PC-9 (cell line): ENCODE results near the gene FEV. TPM values are rescaled to one million over a fixed set of nuclear protein-coding genes. Genes with fewer than 3 reads are reported as not detected.

Experiments used
- BruUV-seq: library from RNA; stranded (reverse); fragments of 400-500 nt; replicated peaks from 2 replicates; lab custom pipeline; 2021; lab: Mats Ljungman, UMichigan
- CTCF ChIA-PET: fragments of 300-600 bp; sonication (Branson Sonifier 250); formaldehyde crosslinking; loops from one replicate; lab custom pipeline; 2022; ENCODE audit warnings: antibody characterized with exemption; lab: Charles Lee
- POLR2A ChIA-PET: fragments of 300-600 bp; sonication (Branson Sonifier 250); formaldehyde crosslinking; loops from one replicate; lab custom pipeline; 2022; ENCODE audit warnings: antibody characterized with exemption; ENCODE audit not compliant: unreplicated experiment; lab: Charles Lee
- DNase-seq, 2 experiments: peaks; one replicate each; pipeline versions ENCODE4 v3.0.0 to v3.0.0-alpha.2; 2015 to 2022; ENCODE audit warnings: mixed read lengths in 1 of 2
- H2AFZ ChIP-seq: fragments of 200-600 bp; sonication (generic); 2 replicates; pipeline ENCODE4 v1.8.1; 2017; ENCODE audit warnings: antibody characterized with exemption
- H3F3A ChIP-seq: fragments of 200-600 bp; sonication (generic); 2 replicates; pipeline ENCODE4 v1.8.1; 2017; ENCODE audit warnings: antibody characterized with exemption, mild to moderate bottlenecking, low read depth; ENCODE audit not compliant: insufficient read depth
- H3K27ac ChIP-seq: fragments of 200-600 bp; sonication (generic); 2 replicates; pipeline ENCODE4 v1.6.1; 2016; ENCODE audit warnings: mixed run types
- H3K27me3 ChIP-seq: fragments of 200-600 bp; sonication (generic); 2 replicates; pipeline ENCODE4 v1.6.1; 2016; ENCODE audit warnings: low read depth, mixed run types; ENCODE audit not compliant: insufficient read depth
- H3K36me3 ChIP-seq: fragments of 200-600 bp; sonication (generic); 2 replicates; pipeline ENCODE4 v1.6.1; 2016; ENCODE audit warnings: low read depth, mixed run types
- H3K4me1 ChIP-seq: fragments of 200-600 bp; sonication (generic); replicated peaks from 2 replicates; pipeline ENCODE4 v1.6.1; 2016; ENCODE audit warnings: mixed run types; ENCODE audit not compliant: insufficient read depth
- H3K4me2 ChIP-seq: fragments of 200-600 bp; sonication (generic); 2 replicates; pipeline ENCODE4 v1.6.1; 2017; ENCODE audit warnings: mixed run types
- H3K4me3 ChIP-seq: fragments of 200-600 bp; sonication (generic); 2 replicates; pipeline ENCODE4 v1.6.1; 2016; ENCODE audit warnings: mixed run types
- H3K79me2 ChIP-seq: fragments of 200-600 bp; sonication (generic); 2 replicates; pipeline ENCODE4 v1.6.1; 2017; ENCODE audit warnings: low read depth, mixed run types
- H3K9me2 ChIP-seq: fragments of 200-600 bp; sonication (generic); 2 replicates; pipeline ENCODE4 v1.8.1; 2017; ENCODE audit warnings: mild to moderate bottlenecking; ENCODE audit not compliant: insufficient read depth
- H3K9me3 ChIP-seq: fragments of 200-600 bp; sonication (generic); 2 replicates; pipeline ENCODE4 v1.8.1; 2016; ENCODE audit warnings: low read depth; ENCODE audit not compliant: insufficient read depth
- H4K20me1 ChIP-seq: fragments of 200-600 bp; sonication (generic); 2 replicates; pipeline ENCODE4 v1.8.1; 2017; ENCODE audit not compliant: insufficient read depth
- EZH2 ChIP-seq: fragments of 200-600 bp; sonication (generic); IDR thresholded peaks from 2 replicates; pipeline ENCODE4 v1.8.0; 2017; ENCODE audit warnings: antibody characterized with exemption, low read depth
- intact Hi-C: fragments of 100-400 bp; cut with micrococcal nuclease; formaldehyde crosslinking; loops from one replicate; pipeline ENCODE4 v1.10.0; 2022; ENCODE audit not compliant: unreplicated experiment
- total RNA-seq: library from RNA; stranded (reverse); gene quantifications from 2 replicates; pipeline ENCODE4 v1.2.3, GENCODE V29; 2021
- TF ChIP-seq, protein P1 (sequence below): fragments of 200-600 bp; sonication (generic); conservative IDR thresholded peaks from 2 replicates; pipeline ENCODE4 v1.6.1; 2017; ENCODE audit warnings: mixed run types, antibody characterized with exemption, mild to moderate bottlenecking, moderate library complexity

FEV gene
- total RNA-seq, 1 experiment from 2014 or later: not detected

- H3K4me1 ChIP-seq: peaks cover 17% of the 10 kb centered on the region
- ChIA-PET POLR2A (no interaction called here), CTCF (interaction anchor here (0.6 to 0.9 kb wide), 2 partner anchors 83 to 483 kb away, joined by 3 to 6 read pairs; no protein-coding TSS in a partner anchor)
- peak overlapping the region; percentile 39; the same call in 1 of the 2 replicates for H3K4me3 ChIP-seq
- no peaks in the 10 kb centered on the region for H3K9me3 ChIP-seq
- peak overlapping the region; percentile 68; the same call in 1 of the 2 replicates for H3K4me2 ChIP-seq
- no peaks in the 10 kb centered on the region for H3K9me2 ChIP-seq
- H4K20me1 ChIP-seq: no peaks in the 10 kb centered on the region
- no peaks in the 10 kb centered on the region for H3K36me3 ChIP-seq
- peaks cover 19% of the 10 kb centered on the region; the same call in 1 of the 2 replicates for H3F3A ChIP-seq
- DNase-seq: no peak
- H3K27ac ChIP-seq: no peak overlapping the region
- intact Hi-C loops: no loop called here
- H3K27me3 ChIP-seq: no peaks in the 10 kb centered on the region
- TF ChIP-seq, protein P1, sequence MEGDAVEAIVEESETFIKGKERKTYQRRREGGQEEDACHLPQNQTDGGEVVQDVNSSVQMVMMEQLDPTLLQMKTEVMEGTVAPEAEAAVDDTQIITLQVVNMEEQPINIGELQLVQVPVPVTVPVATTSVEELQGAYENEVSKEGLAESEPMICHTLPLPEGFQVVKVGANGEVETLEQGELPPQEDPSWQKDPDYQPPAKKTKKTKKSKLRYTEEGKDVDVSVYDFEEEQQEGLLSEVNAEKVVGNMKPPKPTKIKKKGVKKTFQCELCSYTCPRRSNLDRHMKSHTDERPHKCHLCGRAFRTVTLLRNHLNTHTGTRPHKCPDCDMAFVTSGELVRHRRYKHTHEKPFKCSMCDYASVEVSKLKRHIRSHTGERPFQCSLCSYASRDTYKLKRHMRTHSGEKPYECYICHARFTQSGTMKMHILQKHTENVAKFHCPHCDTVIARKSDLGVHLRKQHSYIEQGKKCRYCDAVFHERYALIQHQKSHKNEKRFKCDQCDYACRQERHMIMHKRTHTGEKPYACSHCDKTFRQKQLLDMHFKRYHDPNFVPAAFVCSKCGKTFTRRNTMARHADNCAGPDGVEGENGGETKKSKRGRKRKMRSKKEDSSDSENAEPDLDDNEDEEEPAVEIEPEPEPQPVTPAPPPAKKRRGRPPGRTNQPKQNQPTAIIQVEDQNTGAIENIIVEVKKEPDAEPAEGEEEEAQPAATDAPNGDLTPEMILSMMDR: no peak
- TF ChIP-seq EZH2: no peak
- H3K79me2 ChIP-seq: no peaks in the 10 kb centered on the region
- no peak overlapping the region for H2AFZ ChIP-seq
- no TSS peak for BruUV-seq
These were observed 25.1 kb downstream of the FEV start for GRCh38 chr2:218959761-218960308.

- ChIA-PET POLR2A (interaction anchor here (0.7 kb wide), 1 partner anchor 318 kb away, joined by 4 read pairs; no protein-coding TSS in a partner anchor), CTCF (interaction anchor here (0.6 to 0.9 kb wide), 2 partner anchors 83 to 483 kb away, joined by 3 to 6 read pairs; no protein-coding TSS in a partner anchor)
- no peak within 1 kb of the TSS for H3K27ac ChIP-seq
- no peaks in the 10 kb centered on the region for H3K36me3 ChIP-seq
- peak within 1 kb of the TSS; percentile 39; the same call in 1 of the 2 replicates for H3K4me3 ChIP-seq
- no peaks in the 10 kb centered on the region for H3K9me2 ChIP-seq
- BruUV-seq: no TSS peak
- intact Hi-C loops: no loop called here
- H3K4me2 ChIP-seq: peak within 1 kb of the TSS; percentile 68
- TF ChIP-seq, protein P1: no peak
- no peak for TF ChIP-seq EZH2
- H4K20me1 ChIP-seq: no peaks in the 10 kb centered on the region
- no peaks in the 10 kb centered on the region for H3K79me2 ChIP-seq
- H3F3A ChIP-seq: peaks cover 15% of the 10 kb centered on the region; the same call in 1 of the 2 replicates
- H3K4me1 ChIP-seq: peaks cover 13% of the 10 kb centered on the region
- H2AFZ ChIP-seq: no peak within 1 kb of the TSS
- no peaks in the 10 kb centered on the region for H3K9me3 ChIP-seq
- H3K27me3 ChIP-seq: no peaks in the 10 kb centered on the region
- peak in 1 of 2 experiments; percentile 83 for DNase-seq
These were observed 25.7 kb downstream of the FEV start, which contains the start of gene CDK5R2 for GRCh38 chr2:218959141-218959731. Gene CDK5R2 (plus strand): TSS chr2:218959666. CDS start chr2:218959821, 155 bp downstream.

- Histone ChIP-seq H3K9me3 (no peaks in the 10 kb centered on the region), H3K79me2 (no peaks in the 10 kb centered on the region), H3K4me1 (peaks cover 3% of the 10 kb centered on the region; the same call in 1 of the 2 replicates), H3K27ac (no peak overlapping the region), H2AFZ (no peak overlapping the region), H3F3A (peaks cover 7% of the 10 kb centered on the region; the same call in 1 of the 2 replicates), H3K4me3 (no peak overlapping the region), H3K4me2 (peak overlapping the region; percentile 68; the same call in 1 of the 2 replicates), H3K36me3 (no peaks in the 10 kb centered on the region), H3K9me2 (no peaks in the 10 kb centered on the region), H3K27me3 (no peaks in the 10 kb centered on the region), H4K20me1 (no peaks in the 10 kb centered on the region)
- intact Hi-C loops: no loop called here
- TF ChIP-seq, protein P1: no peak
- no peak for TF ChIP-seq EZH2
- ChIA-PET CTCF (interaction anchor here (0.6 kb wide), 1 partner anchor 11 kb away, joined by 6 read pairs; no protein-coding TSS in a partner anchor), POLR2A (no interaction called here)
- DNase-seq: no peak
- no TSS peak for BruUV-seq
These were observed 26.7 kb downstream of the FEV start for GRCh38 chr2:218958276-218958675.
